NOMO-1 treated with dmso at 0.1 percent for 144 hours (cell line): ENCODE results near the gene FBXO2.
"Not testable (repeated sequence)": the region's sequence is repeated elsewhere in the genome, so short reads cannot be mapped to it uniquely, and the experiment has no call there.

ENCODE experiments used
- DNase-seq: peaks from one replicate; lab custom pipeline; 2025; ENCODE audit not compliant: unreplicated experiment; lab: John Stamatoyannopoulos, UW

FBXO2 gene

GRCh38 chr1:11629184-11630016 is 24.8 kb downstream of the FBXO2 start:
- no peak for DNase-seq

GRCh38 chr1:11628767-11629166 is 25.5 kb downstream of the FBXO2 start:
- no peak for DNase-seq

GRCh38 chr1:11626551-11626950 is 27.7 kb downstream of the FBXO2 start:
- no peak for DNase-seq

- DNase-seq, result no peak
These were observed 30.5 kb downstream of the FBXO2 start for GRCh38 chr1:11623702-11624101.

- no peak for DNase-seq
These were observed 31.8 kb downstream of the FBXO2 start for GRCh38 chr1:11622398-11622797.

- no peak for DNase-seq
These were observed 33.3 kb downstream of the FBXO2 start for GRCh38 chr1:11620924-11621323.

GRCh38 chr1:11620405-11620804 is 33.8 kb downstream of the FBXO2 start:
- DNase-seq, result no peak

- DNase-seq, result no peak
These were observed 36.5 kb downstream of the FBXO2 start for GRCh38 chr1:11617741-11618140.

GRCh38 chr1:11617314-11617713 is 36.9 kb downstream of the FBXO2 start:
- DNase-seq, result no peak

- DNase-seq, result no peak
These were observed 37.5 kb downstream of the FBXO2 start for GRCh38 chr1:11616766-11617165.

- DNase-seq, result no peak
These were observed 39.1 kb downstream of the FBXO2 start for GRCh38 chr1:11615090-11615489.

- DNase-seq, result no peak
These were observed 40.9 kb downstream of the FBXO2 start for GRCh38 chr1:11613347-11613746.

GRCh38 chr1:11611638-11612327 is 42.4 kb downstream of the FBXO2 start:
- DNase-seq, result no peak

GRCh38 chr1:11610629-11611180 is 43.5 kb downstream of the FBXO2 start:
- DNase-seq, result no peak

- not testable (repeated sequence) for DNase-seq
These were observed 44.9 kb downstream of the FBXO2 start for GRCh38 chr1:11609378-11609777.

- DNase-seq, result not testable (repeated sequence)
These were observed 45.6 kb downstream of the FBXO2 start for GRCh38 chr1:11608596-11609130.

GRCh38 chr1:11606775-11607174 is 47.5 kb downstream of the FBXO2 start:
- no peak for DNase-seq

GRCh38 chr1:11602981-11603380 is 51.2 kb downstream of the FBXO2 start:
- no peak for DNase-seq

GRCh38 chr1:11602424-11602823 is 51.8 kb downstream of the FBXO2 start:
- DNase-seq, result no peak

- DNase-seq, result no peak
These were observed 53.4 kb downstream of the FBXO2 start for GRCh38 chr1:11600836-11601235.

- DNase-seq, result no peak
These were observed 54.2 kb downstream of the FBXO2 start for GRCh38 chr1:11599891-11600576.
